Fibroblast of the aortic adventitia (primary cell): ENCODE results near the gene GJC2. TPM values are rescaled to one million over a fixed set of nuclear protein-coding genes. Genes with fewer than 3 reads are reported as not detected.

Experiments
- DNase-seq: peaks from one replicate; pipeline ENCODE4 v3.0.0-alpha.2; 2010; ENCODE audit warnings: low read depth
- H3K4me3 ChIP-seq: 2 replicates; pipeline ENCODE4 v1.5.1; 2011; ENCODE audit warnings: low read depth, mild to moderate bottlenecking, control low read depth, low read length, moderate library complexity
- CTCF ChIP-seq: IDR thresholded peaks from 2 replicates; pipeline ENCODE4 v1.5.1; 2011; ENCODE audit warnings: mild to moderate bottlenecking, low read length, control low read depth, inconsistent platforms; ENCODE audit not compliant: insufficient read depth
- total RNA-seq: library from RNA; depleted of rRNA; stranded (reverse); fragments of >200 nt; gene quantifications from 2 replicates; pipeline ENCODE4 v1.2.3, GENCODE V29; 2012; ENCODE audit warnings: low replicate concordance

GJC2 gene
- total RNA-seq, 1 donor = 2.0 TPM

- no peak for DNase-seq
- H3K4me3 ChIP-seq = no peak overlapping the region
- TF ChIP-seq CTCF = no peak
These were observed 45.0 kb upstream of the GJC2 start for GRCh38 chr1:228104526-228105269.

- no peak for TF ChIP-seq CTCF
- DNase-seq = no peak
- no peak overlapping the region for H3K4me3 ChIP-seq
These were observed 44.3 kb upstream of the GJC2 start for GRCh38 chr1:228105270-228105995.

GRCh38 chr1:228105996-228106799 is 43.5 kb upstream of the GJC2 start:
- H3K4me3 ChIP-seq = no peak overlapping the region
- DNase-seq = no peak
- no peak for TF ChIP-seq CTCF

GRCh38 chr1:228106800-228107054 is 43.0 kb upstream of the GJC2 start:
- no peak for DNase-seq
- no peak for TF ChIP-seq CTCF
- no peak overlapping the region for H3K4me3 ChIP-seq

- TF ChIP-seq CTCF = no peak
- no peak for DNase-seq
- H3K4me3 ChIP-seq = no peak overlapping the region
These were observed 42.1 kb upstream of the GJC2 start for GRCh38 chr1:228107636-228108035.

- H3K4me3 ChIP-seq = peak overlapping the region; percentile 98
- DNase-seq = no peak
- no peak for TF ChIP-seq CTCF
These were observed 41.6 kb upstream of the GJC2 start for GRCh38 chr1:228108055-228108690.
